CD4-positive, alpha-beta T cell (primary cell): ENCODE data around the gene SLC25A29. TPM values are rescaled to one million over a fixed set of nuclear protein-coding genes. Genes with fewer than 3 reads are reported as not detected.

Experiments
- ATAC-seq: fragments of 200-7000 bp; cut with Tn5 transposase; one replicate; pipeline ENCODE4 v1.10.0; 2022; ENCODE audit warnings: mild to moderate bottlenecking; ENCODE audit not compliant: poor library complexity
- CTCF ChIA-PET: fragments of 350-600 bp; sonication (Branson Sonifier 250); formaldehyde crosslinking; loops from one replicate; lab custom pipeline; 2021; ENCODE audit warnings: antibody characterized with exemption, inconsistent platforms; lab: Charles Lee
- POLR2A ChIA-PET: fragments of 350-600 bp; sonication (Branson Sonifier 250); formaldehyde crosslinking; loops from one replicate; lab custom pipeline; 2021; ENCODE audit warnings: antibody characterized with exemption, inconsistent platforms; lab: Charles Lee
- DNase-seq, 14 experiments: peaks; one replicate each; pipeline ENCODE4 v3.0.0-alpha.2; 2013 to 2020; ENCODE audit warnings: mixed read lengths in 2 of 14
- H3K27ac ChIP-seq, 2 donors: one replicate each; pipeline versions ENCODE4 v1.5.1 to v1.7.0; 2013; ENCODE audit warnings: low read length in 2 of 2, low read depth in 1 of 2, mild to moderate bottlenecking in 1 of 2
- H3K27me3 ChIP-seq, 2 experiments: 1 replicate in 1 of 2; 2 replicates in 1 of 2; pipeline versions ENCODE4 v1.6.1 to v1.7.0; 2013; ENCODE audit warnings: low read length in 2 of 2, control low read depth in 1 of 2, mild to moderate bottlenecking in 1 of 2, moderate library complexity in 1 of 2; ENCODE audit not compliant: insufficient read depth in 2 of 2, control insufficient read depth in 1 of 2
- H3K36me3 ChIP-seq: one replicate; pipeline ENCODE4 v1.6.1; 2013; ENCODE audit warnings: low read length, control low read depth; ENCODE audit not compliant: insufficient read depth
- H3K4me1 ChIP-seq: one replicate; pipeline ENCODE4 v1.6.1; 2013; ENCODE audit warnings: low read length, control low read depth; ENCODE audit not compliant: insufficient read depth
- H3K4me3 ChIP-seq: one replicate; pipeline ENCODE4 v1.5.1; 2013; ENCODE audit warnings: mild to moderate bottlenecking, low read length, moderate library complexity
- H3K9me3 ChIP-seq, 2 experiments: 1 replicate in 1 of 2; 2 replicates in 1 of 2; pipeline versions ENCODE4 v1.6.1 to v1.7.0; 2013; ENCODE audit warnings: low read length in 2 of 2, mild to moderate bottlenecking in 2 of 2, control low read depth in 1 of 2, moderate library complexity in 1 of 2; ENCODE audit not compliant: control insufficient read depth in 1 of 2, insufficient read depth in 1 of 2
- H3K27ac Mint-ChIP-seq: one replicate; pipeline ENCODE4 v1.8.0; 2020; ENCODE audit warnings: mixed read lengths
- H3K27me3 Mint-ChIP-seq: one replicate; pipeline ENCODE4 v1.8.0; 2021; ENCODE audit warnings: mixed read lengths
- H3K36me3 Mint-ChIP-seq: one replicate; pipeline ENCODE4 v1.8.0; 2021; ENCODE audit warnings: low read depth, mixed read lengths
- H3K4me1 Mint-ChIP-seq: one replicate; pipeline ENCODE4 v1.8.0; 2021; ENCODE audit warnings: low read depth, mixed read lengths
- H3K4me3 Mint-ChIP-seq: one replicate; pipeline ENCODE4 v1.8.0; 2020; ENCODE audit warnings: mild to moderate bottlenecking, mixed read lengths
- H3K9me3 Mint-ChIP-seq: one replicate; pipeline ENCODE4 v1.8.0; 2020; ENCODE audit warnings: mixed read lengths
- CTCF ChIP-seq: fragments of 200-600 bp; IDR thresholded peaks from one replicate; pipeline ENCODE4 v1.8.0; 2022; ENCODE audit warnings: antibody characterized with exemption, mild to moderate bottlenecking
- intact Hi-C, 2 experiments: fragments of 100-400 bp; cut with DNase I in 1 of 2; cut with micrococcal nuclease in 1 of 2; formaldehyde crosslinking; loops; one replicate each; pipeline versions ENCODE4 v1.15.1 to v1.9.0; 2023 to 2025; cut with DNase I, micrococcal nuclease
- total RNA-seq, 174 experiments: library from RNA in 2 of 174; stranded (reverse) in 2 of 174; gene quantifications; one replicate each; pipeline ENCODE4 v1.2.3 and lab custom pipeline; 2021 to 2026

Gene SLC25A29
- total RNA-seq, 2 experiments from 2014 or later = 2.5 TPM

GRCh38 chr14:100341301-100342031, 35.2 kb upstream of the SLC25A29 start:
- intact Hi-C loops = no loop called here
- H3K36me3 ChIP-seq = peaks cover 30% of the 10 kb centered on the region
- peaks cover 5% of the 10 kb centered on the region for H3K4me1 ChIP-seq
- ChIA-PET CTCF (no interaction called here), POLR2A (no interaction called here)
- no peaks in the 10 kb centered on the region for H3K27me3 Mint-ChIP-seq
- no peak for ATAC-seq
- no peaks in the 10 kb centered on the region for H3K27me3 ChIP-seq
- no peaks in the 10 kb centered on the region for H3K4me1 Mint-ChIP-seq
- peak in 3 of 14 experiments; percentile 13 to 74 (median 65) for DNase-seq
- no peaks in the 10 kb centered on the region for H3K9me3 Mint-ChIP-seq
- no peaks in the 10 kb centered on the region for H3K9me3 ChIP-seq
- no peak overlapping the region for H3K4me3 Mint-ChIP-seq
- no peak overlapping the region for H3K27ac ChIP-seq
- no peak overlapping the region for H3K27ac Mint-ChIP-seq
- H3K4me3 ChIP-seq = no peak overlapping the region
- peaks cover 62% of the 10 kb centered on the region for H3K36me3 Mint-ChIP-seq
- TF ChIP-seq CTCF = no peak

- ATAC-seq (no peak), DNase-seq (no peak)
- H3K27ac ChIP-seq = no peak overlapping the region
- H3K9me3 ChIP-seq = no peaks in the 10 kb centered on the region
- Mint-ChIP-seq H3K4me3 (no peak overlapping the region), H3K27me3 (no peaks in the 10 kb centered on the region), H3K4me1 (no peaks in the 10 kb centered on the region), H3K27ac (no peak overlapping the region), H3K36me3 (peaks cover 57% of the 10 kb centered on the region), H3K9me3 (no peaks in the 10 kb centered on the region)
- intact Hi-C loops = no loop called here
- H3K36me3 ChIP-seq = peaks cover 21% of the 10 kb centered on the region
- H3K4me1 ChIP-seq = peaks cover 5% of the 10 kb centered on the region
- H3K27me3 ChIP-seq = no peaks in the 10 kb centered on the region
- TF ChIP-seq CTCF = no peak
- ChIA-PET CTCF (no interaction called here), POLR2A (no interaction called here)
- no peak overlapping the region for H3K4me3 ChIP-seq
These were observed 34.2 kb upstream of the SLC25A29 start for GRCh38 chr14:100340423-100340813.

- ATAC-seq (no peak), DNase-seq (no peak)
- H3K4me1 ChIP-seq = peaks cover 5% of the 10 kb centered on the region
- H3K4me3 ChIP-seq = no peak overlapping the region
- H3K9me3 ChIP-seq = no peaks in the 10 kb centered on the region
- intact Hi-C loops = no loop called here
- Mint-ChIP-seq H3K4me3 (no peak overlapping the region), H3K27ac (peak overlapping the region; percentile 30), H3K36me3 (peaks cover 59% of the 10 kb centered on the region), H3K4me1 (no peaks in the 10 kb centered on the region), H3K9me3 (no peaks in the 10 kb centered on the region), H3K27me3 (no peaks in the 10 kb centered on the region)
- peaks cover 21% of the 10 kb centered on the region for H3K36me3 ChIP-seq
- no peak for TF ChIP-seq CTCF
- no peak overlapping the region for H3K27ac ChIP-seq
- CTCF ChIA-PET = no interaction called here
- no peaks in the 10 kb centered on the region for H3K27me3 ChIP-seq
- POLR2A ChIA-PET = no interaction called here
These were observed 33.6 kb upstream of the SLC25A29 start for GRCh38 chr14:100339766-100340422.
